GM18907 (cell line): ENCODE results near the gene SSNA1.
"Not testable (repeated sequence)": the region's sequence is repeated elsewhere in the genome, so short reads cannot be mapped to it uniquely, and the experiment has no call there.

Experiments
- ATAC-seq: cut with Tn5 transposase; IDR thresholded peaks from one replicate; pipeline ENCODE4 v1.9.1; 2021; ENCODE audit warnings: mild to moderate bottlenecking, moderate library complexity; ENCODE audit not compliant: unreplicated experiment

Gene SSNA1

DNA sequence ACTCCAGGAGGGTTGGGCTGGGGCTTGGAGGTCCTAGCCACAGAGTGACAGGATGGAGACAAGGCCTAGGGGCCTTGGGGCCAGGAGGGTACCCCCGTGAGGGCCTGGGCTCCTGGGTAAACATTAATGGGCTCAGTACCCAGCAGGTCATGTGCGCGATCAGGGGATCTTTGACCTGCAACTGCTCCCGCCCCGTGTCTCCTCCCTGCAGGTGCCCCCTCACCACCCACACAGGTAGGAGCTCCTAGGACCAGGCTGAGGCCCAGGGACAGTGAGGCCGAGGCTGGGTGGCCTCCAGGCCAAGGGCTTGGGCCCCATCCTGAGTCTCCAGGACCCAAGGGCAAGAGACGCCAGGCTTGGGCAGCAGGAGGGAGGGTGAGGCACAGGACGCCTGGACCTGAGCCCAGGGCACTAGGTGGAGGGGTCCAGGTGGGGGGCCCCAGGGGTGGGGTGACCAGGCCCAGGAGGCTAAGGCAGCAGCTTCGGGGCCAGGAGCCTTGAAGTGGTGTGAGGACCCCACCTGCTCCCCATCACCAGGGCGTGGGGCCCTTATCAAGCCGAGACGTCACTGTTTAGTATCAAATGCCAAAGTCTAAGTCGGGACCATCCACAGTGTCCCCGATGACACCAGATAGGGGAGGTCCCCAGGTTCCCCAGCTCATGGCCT is 42.4 kb downstream of the SSNA1 start, which contains the start of gene SLC34A3:
SLC34A3 (plus strand) TSS at position 197 of the 667 bp plus-strand sequence. CDS start 802 bp downstream, outside the sequence.
- no peak for ATAC-seq

DNA sequence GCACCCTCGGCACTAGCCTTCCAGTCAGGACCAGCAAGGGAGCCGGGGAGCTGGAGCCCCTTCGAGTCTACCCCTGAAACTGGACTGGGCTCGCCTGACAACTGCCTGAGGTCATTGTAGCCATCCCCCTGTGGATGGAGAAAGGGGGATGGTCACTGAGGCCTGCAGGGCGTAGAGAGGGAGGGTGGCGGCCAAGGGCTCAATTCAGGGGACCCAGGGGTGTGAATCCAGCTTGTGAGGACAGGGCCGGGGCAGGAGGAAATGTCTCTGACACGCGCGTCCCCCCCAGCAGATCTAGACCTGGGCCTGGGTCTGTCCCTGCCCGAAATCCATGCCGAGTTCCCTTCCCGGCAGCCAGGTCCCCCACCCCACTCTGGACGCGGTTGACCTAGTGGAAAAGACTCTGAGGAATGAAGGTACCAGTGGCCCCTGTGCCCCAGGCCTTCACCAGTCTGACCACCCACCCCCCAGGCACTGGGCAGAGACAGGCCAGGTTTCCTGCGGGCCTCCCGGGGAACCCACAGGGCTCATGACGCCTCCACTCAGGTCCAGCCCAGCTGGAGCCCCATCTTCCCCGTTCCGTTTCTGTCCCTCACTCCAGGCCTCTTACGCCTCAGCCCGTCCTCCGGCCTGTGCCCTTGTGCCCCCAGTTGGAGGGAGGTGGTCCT is 43.0 kb downstream of the SSNA1 start:
- ATAC-seq, result no peak

DNA sequence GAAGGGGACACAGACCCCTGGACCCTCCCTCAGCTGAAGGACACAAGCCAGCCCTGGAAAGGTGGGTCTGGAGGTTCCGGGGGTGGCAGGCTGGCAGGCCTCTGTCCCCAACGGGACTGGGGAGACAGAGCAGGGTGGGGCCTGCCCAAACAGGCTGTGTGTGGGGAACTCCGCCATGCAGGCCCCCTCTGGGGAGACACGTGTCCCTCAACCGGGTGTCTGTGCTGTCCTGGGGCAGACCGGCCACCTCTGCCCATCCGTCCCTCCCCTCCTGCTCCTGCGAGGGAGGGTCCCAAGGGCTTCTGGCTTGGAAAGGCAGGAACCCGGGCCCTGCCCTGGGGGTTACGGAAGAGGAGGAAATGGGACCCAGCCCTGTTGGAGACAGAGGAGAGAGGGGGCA is 43.6 kb downstream of the SSNA1 start:
- no peak for ATAC-seq

DNA sequence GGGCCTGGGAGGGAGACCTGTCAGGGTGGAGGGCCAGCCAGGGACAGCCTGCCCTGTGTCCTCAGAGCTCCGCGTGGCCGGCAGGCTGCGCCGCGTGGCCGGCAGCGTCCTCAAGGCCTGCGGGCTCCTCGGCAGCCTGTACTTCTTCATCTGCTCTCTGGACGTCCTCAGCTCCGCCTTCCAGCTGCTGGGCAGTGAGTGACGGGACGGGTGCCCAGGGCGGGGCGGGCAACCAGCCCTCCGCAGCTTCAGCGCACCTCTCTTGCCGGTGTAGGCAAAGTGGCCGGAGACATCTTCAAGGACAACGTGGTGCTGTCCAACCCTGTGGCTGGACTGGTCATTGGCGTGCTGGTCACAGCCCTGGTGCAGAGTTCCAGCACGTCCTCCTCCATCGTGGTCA is 44.0 kb downstream of the SSNA1 start:
- ATAC-seq, result no peak

DNA sequence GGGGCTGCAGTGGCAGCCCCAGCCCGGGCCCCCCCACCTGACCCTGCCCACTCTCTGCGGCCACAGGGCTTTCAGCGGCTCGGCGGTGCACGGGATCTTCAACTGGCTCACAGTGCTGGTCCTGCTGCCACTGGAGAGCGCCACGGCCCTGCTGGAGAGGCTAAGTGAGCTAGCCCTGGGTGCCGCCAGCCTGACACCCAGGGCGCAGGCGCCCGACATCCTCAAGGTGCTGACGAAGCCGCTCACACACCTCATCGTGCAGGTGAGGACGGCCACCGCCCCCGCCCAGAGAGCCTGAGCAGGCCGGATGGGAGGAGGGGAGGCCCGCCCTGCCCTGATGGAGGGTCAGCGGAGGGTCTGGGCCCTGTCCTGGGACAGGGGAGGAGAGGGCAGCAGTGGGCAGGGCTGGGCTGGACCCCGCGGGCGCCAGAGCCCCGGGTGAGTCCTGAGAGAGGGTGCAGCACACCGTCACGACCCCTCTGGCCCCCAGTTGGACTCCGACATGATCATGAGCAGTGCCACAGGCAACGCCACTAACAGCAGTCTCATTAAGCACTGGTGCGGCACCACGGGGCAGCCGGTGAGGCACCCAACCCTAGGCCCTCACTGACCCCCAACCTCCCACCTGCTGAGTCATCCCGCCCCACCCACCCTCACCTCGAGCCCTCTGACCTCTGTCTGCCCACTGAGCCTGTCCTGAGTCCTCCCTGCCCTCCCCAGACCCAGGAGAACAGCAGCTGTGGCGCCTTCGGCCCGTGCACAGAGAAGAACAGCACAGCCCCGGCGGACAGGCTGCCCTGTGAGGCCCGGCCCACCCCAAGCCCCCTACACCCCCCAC is 44.9 kb downstream of the SSNA1 start:
- ATAC-seq, result no peak

GRCh38 chr9:137234055-137234697 is 45.7 kb downstream of the SSNA1 start:
- no peak for ATAC-seq

GRCh38 chr9:137234758-137235423 is 46.4 kb downstream of the SSNA1 start:
- no peak for ATAC-seq

DNA sequence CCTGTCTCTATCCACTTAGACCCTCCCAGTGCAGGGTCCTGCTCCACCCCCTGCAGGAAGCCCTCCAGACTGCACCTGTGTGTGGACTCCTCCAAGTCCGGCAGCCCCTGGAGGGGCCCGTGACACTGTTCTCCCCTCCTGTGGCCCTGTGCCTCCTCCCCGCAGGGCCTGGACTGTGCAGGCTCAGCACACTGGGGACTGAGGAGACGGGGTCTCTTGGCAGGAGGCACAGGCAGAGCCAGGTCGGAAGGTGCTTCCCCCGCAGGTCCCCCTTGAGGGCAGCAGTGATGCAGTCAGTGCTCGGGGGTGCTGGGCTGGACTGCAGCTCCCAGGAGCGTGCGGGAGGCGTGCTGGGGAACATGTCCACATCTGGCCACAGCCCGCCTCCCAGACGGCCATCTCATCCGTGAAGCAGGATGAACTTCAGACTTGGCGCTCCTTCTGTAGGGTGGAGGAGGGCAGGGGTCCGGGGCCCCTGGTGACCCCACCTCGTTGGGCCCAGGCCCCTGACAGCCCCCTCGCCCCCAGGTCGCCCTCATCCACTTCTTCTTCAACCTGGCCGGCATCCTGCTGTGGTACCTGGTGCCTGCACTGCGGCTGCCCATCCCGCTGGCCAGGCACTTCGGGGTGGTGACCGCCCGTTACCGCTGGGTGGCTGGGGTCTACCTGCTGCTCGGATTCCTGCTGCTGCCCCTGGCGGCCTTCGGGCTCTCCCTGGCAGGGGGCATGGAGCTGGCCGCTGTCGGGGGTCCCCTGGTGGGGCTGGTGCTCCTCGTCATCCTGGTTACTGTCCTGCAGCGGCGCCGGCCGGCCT is 47.2 kb downstream of the SSNA1 start:
- no peak for ATAC-seq

GRCh38 chr9:137236238-137236935 is 47.9 kb downstream of the SSNA1 start:
- peak; percentile 23 for ATAC-seq

DNA sequence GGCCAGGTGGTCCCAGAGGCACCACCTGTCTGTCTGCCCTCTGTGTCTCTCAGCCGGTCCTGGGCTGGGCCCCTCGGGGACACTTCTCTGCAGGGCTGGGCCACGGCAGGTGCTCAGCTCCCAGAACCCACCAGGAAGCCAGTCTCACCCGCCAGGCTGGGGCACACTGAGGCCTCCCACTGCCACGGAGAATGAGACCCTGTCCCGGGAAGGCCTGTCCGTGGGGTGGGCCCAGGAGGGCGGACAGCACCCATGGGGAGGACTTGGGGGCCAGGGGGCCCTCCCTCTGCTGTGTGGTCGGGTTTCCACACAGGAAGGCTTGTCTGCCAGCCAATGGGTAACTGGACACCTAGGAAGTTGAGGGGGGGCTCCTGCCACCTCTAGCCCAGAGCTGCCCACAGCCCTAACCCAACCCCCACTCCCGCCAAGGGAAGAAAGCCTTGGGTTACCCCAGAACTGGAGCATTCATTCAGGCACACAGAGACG is 48.5 kb downstream of the SSNA1 start:
- no peak for ATAC-seq

GRCh38 chr9:137237759-137238726 is 49.6 kb downstream of the SSNA1 start:
- no peak for ATAC-seq

GRCh38 chr9:137239541-137240200 is 51.2 kb downstream of the SSNA1 start:
- not testable (repeated sequence) for ATAC-seq
